ENCODE results near the gene MPPED2. TPM values are rescaled to one million over a fixed set of nuclear protein-coding genes. Genes with fewer than 3 reads are reported as not detected.

Gene MPPED2
- total and polyA plus RNA-seq, 8 donors, result 2.0 to 5.0 (median 3.8) TPM

DNA sequence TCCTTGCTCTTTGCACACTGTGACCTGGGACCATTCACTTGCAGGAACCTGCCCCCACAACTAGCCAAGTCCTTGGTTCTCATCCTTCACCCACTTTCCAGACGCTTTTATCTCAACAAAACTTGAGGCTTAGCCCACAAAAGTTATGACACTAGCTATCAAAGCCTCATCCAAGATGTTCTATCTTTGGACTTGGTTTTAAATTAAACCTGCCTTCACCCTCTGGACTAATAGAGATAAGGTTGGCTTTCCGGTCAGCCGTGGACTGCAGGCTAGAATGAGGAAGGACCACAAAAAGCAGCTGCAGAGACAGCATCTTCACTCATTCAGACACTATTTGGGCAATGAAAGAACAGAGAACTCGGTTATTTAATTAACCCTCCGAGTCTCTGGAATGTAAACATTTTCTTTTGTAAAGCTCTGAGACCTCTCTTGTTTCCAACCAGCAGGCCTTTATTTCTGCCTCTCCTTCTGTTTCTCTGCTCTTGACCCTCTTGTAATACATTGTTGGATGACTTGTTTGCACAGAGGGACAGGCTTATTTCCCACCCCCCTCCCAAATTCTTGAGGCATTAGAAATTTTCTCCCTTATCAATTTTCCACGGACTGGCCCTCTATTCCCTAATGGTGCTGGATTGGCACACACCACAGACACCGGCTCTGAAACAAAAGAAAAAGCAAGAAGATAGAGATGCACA, 221.9 kb downstream of the MPPED2 start:
- DNase-seq (no peak), FAIRE-seq (no peak), ATAC-seq (no peak)
- Histone ChIP-seq H3K27me3 (no peaks in the 10 kb centered on the region), H3K4me3 (no peak overlapping the region), H3K27ac (no peak overlapping the region), H3K4me1 (no peaks in the 10 kb centered on the region), H3K9me3 (no peaks in the 10 kb centered on the region), H3K36me3 (no peaks in the 10 kb centered on the region)
- 37 to 39% methylated on average over 7 of the region's 7 CpGs for WGBS, 2 donors
- intact Hi-C loops (cut with DNase I), result no loop called here
- TF ChIP-seq, protein P1, sequence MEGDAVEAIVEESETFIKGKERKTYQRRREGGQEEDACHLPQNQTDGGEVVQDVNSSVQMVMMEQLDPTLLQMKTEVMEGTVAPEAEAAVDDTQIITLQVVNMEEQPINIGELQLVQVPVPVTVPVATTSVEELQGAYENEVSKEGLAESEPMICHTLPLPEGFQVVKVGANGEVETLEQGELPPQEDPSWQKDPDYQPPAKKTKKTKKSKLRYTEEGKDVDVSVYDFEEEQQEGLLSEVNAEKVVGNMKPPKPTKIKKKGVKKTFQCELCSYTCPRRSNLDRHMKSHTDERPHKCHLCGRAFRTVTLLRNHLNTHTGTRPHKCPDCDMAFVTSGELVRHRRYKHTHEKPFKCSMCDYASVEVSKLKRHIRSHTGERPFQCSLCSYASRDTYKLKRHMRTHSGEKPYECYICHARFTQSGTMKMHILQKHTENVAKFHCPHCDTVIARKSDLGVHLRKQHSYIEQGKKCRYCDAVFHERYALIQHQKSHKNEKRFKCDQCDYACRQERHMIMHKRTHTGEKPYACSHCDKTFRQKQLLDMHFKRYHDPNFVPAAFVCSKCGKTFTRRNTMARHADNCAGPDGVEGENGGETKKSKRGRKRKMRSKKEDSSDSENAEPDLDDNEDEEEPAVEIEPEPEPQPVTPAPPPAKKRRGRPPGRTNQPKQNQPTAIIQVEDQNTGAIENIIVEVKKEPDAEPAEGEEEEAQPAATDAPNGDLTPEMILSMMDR (IDR thresholded peaks at IDR 0.05), result no peak

DNA sequence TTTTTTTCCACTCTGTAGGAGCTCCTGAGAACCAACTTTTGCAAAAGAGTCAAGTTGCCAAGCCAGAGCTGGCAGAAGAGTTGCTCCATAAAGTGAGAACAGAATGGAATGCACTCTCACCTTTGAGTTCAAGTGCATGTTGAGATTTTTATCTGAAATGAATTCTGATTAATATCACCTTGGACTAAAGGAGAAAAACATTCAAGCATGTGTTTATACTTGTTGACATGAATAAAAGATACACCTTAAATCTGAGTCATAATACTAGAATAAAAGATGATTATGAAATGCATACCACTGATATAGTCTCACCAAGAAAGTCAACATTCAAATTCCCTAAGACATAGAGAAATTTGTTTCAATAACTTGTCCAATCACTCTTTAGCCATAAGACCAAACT, 225.4 kb downstream of the MPPED2 start:
- Histone ChIP-seq H3K27ac (no peak overlapping the region), H3K27me3 (no peaks in the 10 kb centered on the region), H3K4me1 (no peaks in the 10 kb centered on the region), H3K4me3 (no peak overlapping the region), H3K9me3 (no peaks in the 10 kb centered on the region), H3K36me3 (no peaks in the 10 kb centered on the region)
- intact Hi-C loops (cut with DNase I), result no loop called here
- no peak for FAIRE-seq
- no peak for ATAC-seq
- TF ChIP-seq, protein P1 (IDR thresholded peaks at IDR 0.05), result no peak
- no peak for DNase-seq

Data from pancreas (tissue), 10 donors.